Activated B cell treated with CpG ODN at 0.5 μM for 24 hours (primary cell): ENCODE results near the gene VTI1A. TPM values are rescaled to one million over a fixed set of nuclear protein-coding genes. Genes with fewer than 3 reads are reported as not detected.

Experiments used
- ATAC-seq: fragments of 200-7000 bp; cut with Tn5 transposase; one replicate; pipeline ENCODE4 v1.10.0; 2021; ENCODE audit warnings: low read depth, mild to moderate bottlenecking, moderate library complexity
- CTCF ChIA-PET: fragments of 350-600 bp; sonication (Branson Sonifier 250); formaldehyde crosslinking; loops from one replicate; lab custom pipeline; 2021; ENCODE audit warnings: antibody characterized with exemption; lab: Charles Lee
- POLR2A ChIA-PET: fragments of 350-600 bp; sonication (Branson Sonifier 250); formaldehyde crosslinking; loops from one replicate; lab custom pipeline; 2021; ENCODE audit warnings: antibody characterized with exemption; lab: Charles Lee
- DNase-seq: peaks from one replicate; pipeline ENCODE4 v3.0.0; 2022
- H3K27ac Mint-ChIP-seq: one replicate; pipeline ENCODE4 v1.8.0; 2020; ENCODE audit warnings: mixed read lengths
- H3K27me3 Mint-ChIP-seq: one replicate; pipeline ENCODE4 v1.8.0; 2021; ENCODE audit warnings: mixed read lengths
- H3K36me3 Mint-ChIP-seq: one replicate; pipeline ENCODE4 v1.8.0; 2021; ENCODE audit warnings: low read depth, mixed read lengths
- H3K4me1 Mint-ChIP-seq: one replicate; pipeline ENCODE4 v1.8.0; 2021; ENCODE audit warnings: mixed read lengths
- H3K4me3 Mint-ChIP-seq: one replicate; pipeline ENCODE4 v1.8.0; 2020; ENCODE audit warnings: mild to moderate bottlenecking, mixed read lengths
- H3K9me3 Mint-ChIP-seq: one replicate; pipeline ENCODE4 v1.8.0; 2020; ENCODE audit warnings: mixed read lengths
- CTCF ChIP-seq: fragments of 200-600 bp; IDR thresholded peaks from one replicate; pipeline ENCODE4 v1.8.0; 2022; ENCODE audit warnings: antibody characterized with exemption, mild to moderate bottlenecking
- intact Hi-C: fragments of 100-400 bp; cut with micrococcal nuclease; formaldehyde crosslinking; loops from one replicate; pipeline ENCODE4 v1.15.1; 2024
- total RNA-seq: library from RNA; stranded (reverse); gene quantifications from 2 replicates; pipeline ENCODE4 v1.2.3, GENCODE V29; 2022

Gene VTI1A
- total RNA-seq, 1 donor from 2014 or later: 74.0 TPM

GRCh38 chr10:112680586-112680985, 233.6 kb downstream of the VTI1A start:
- H3K27ac Mint-ChIP-seq: no peak overlapping the region
- ATAC-seq (no peak), DNase-seq (no peak)
- H3K9me3 Mint-ChIP-seq: no peaks in the 10 kb centered on the region
- intact Hi-C loops: no loop called here
- peaks cover 9% of the 10 kb centered on the region for H3K36me3 Mint-ChIP-seq
- H3K27me3 Mint-ChIP-seq: no peaks in the 10 kb centered on the region
- H3K4me3 Mint-ChIP-seq: no peak overlapping the region
- no peak for TF ChIP-seq CTCF
- CTCF ChIA-PET: no interaction called here
- no peaks in the 10 kb centered on the region for H3K4me1 Mint-ChIP-seq
- POLR2A ChIA-PET: no interaction called here

DNA sequence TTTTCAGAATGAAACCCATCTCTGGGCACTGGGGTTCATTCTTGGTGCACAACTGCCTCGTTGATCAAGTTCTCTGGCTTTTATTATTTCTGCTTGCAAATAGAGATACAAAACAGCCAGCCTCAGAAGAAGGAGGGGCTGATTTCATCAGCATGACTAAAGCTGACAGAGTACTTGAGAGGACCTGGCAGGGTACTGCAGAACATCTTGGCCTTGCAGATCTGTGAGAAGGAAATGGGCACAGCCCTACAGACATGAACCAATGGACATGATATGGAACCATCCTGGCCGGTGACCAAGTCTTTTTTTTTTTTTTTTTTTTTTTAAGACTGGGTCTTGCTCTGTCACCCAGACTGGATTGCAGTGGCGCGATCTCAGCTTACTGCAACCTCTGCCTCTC, 240.6 kb downstream of the VTI1A start:
- no peak for ATAC-seq
- H3K27ac Mint-ChIP-seq: no peak overlapping the region
- intact Hi-C loops: no loop called here
- H3K4me3 Mint-ChIP-seq: no peak overlapping the region
- H3K27me3 Mint-ChIP-seq: no peaks in the 10 kb centered on the region
- H3K9me3 Mint-ChIP-seq: peaks cover 2% of the 10 kb centered on the region
- ChIA-PET POLR2A (no interaction called here), CTCF (no interaction called here)
- H3K36me3 Mint-ChIP-seq: peaks cover 37% of the 10 kb centered on the region
- DNase-seq: no peak
- H3K4me1 Mint-ChIP-seq: no peaks in the 10 kb centered on the region
- no peak for TF ChIP-seq CTCF

DNA sequence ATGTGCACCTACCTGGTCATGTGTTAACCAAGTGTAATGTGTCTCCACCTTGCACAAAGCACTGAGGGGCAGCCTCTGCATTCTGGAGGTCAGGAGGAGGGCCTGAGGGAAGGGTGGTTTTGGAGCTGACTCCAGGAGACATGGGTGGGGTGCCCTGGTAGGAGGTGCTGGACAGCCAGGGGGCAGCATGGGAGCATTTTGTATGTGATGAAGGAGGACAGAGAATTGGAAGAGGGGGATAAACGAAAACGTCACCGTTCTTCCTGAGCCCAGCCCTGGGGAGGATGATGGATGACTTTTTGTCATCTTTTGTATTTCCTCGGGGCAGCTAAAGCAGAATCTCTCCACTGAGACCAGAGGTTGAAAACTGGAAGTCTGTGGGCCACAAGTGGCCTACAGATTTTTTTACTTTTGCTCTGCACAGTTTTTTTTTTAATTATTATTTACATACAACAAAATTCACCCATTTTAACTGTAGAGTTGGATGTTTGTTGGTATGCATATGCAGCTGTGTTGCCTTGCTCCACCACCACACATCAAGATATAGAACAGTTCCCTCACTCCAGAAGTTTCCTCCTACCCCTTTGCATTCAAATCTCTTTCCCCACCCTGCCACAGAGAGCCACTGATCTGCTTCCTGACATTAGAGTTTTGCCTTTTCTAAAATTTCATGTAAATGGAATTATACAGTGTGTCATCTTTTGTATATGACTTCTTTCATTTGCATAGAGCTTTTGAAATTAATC, 242.5 kb downstream of the VTI1A start:
- intact Hi-C loops: no loop called here
- ChIA-PET CTCF (interaction anchor here (0.9 kb wide), 1 partner anchor 696 kb away, joined by 3 read pairs; no protein-coding TSS in a partner anchor), POLR2A (no interaction called here)
- ATAC-seq (no peak), DNase-seq (no peak)
- no peaks in the 10 kb centered on the region for H3K27me3 Mint-ChIP-seq
- no peak overlapping the region for H3K4me3 Mint-ChIP-seq
- no peaks in the 10 kb centered on the region for H3K4me1 Mint-ChIP-seq
- peaks cover 40% of the 10 kb centered on the region for H3K36me3 Mint-ChIP-seq
- peaks cover 2% of the 10 kb centered on the region for H3K9me3 Mint-ChIP-seq
- H3K27ac Mint-ChIP-seq: no peak overlapping the region
- no peak for TF ChIP-seq CTCF

GRCh38 chr10:112695539-112695938, 248.5 kb downstream of the VTI1A start:
- CTCF ChIA-PET: no interaction called here
- ATAC-seq (no peak), DNase-seq (no peak)
- no peak for TF ChIP-seq CTCF
- Mint-ChIP-seq H3K9me3 (no peaks in the 10 kb centered on the region), H3K4me1 (no peaks in the 10 kb centered on the region), H3K27me3 (no peaks in the 10 kb centered on the region), H3K36me3 (peaks cover 27% of the 10 kb centered on the region), H3K27ac (no peak overlapping the region), H3K4me3 (no peak overlapping the region)
- intact Hi-C loops: no loop called here
- POLR2A ChIA-PET: no interaction called here

GRCh38 chr10:112696592-112696991, 249.6 kb downstream of the VTI1A start:
- CTCF ChIA-PET: no interaction called here
- no peaks in the 10 kb centered on the region for H3K9me3 Mint-ChIP-seq

More at GRCh38 chr10:112696592-112696991, 249.6 kb downstream of the VTI1A start:
- H3K36me3 Mint-ChIP-seq: peaks cover 26% of the 10 kb centered on the region
- no peak for TF ChIP-seq CTCF
- POLR2A ChIA-PET: no interaction called here
- no peak for ATAC-seq
- DNase-seq: no peak
- H3K27ac Mint-ChIP-seq: no peak overlapping the region
- intact Hi-C loops: no loop called here
- no peak overlapping the region for H3K4me3 Mint-ChIP-seq
- H3K4me1 Mint-ChIP-seq: no peaks in the 10 kb centered on the region
- no peaks in the 10 kb centered on the region for H3K27me3 Mint-ChIP-seq
